Right kidney (tissue), 1 donor: Measurements from ENCODE around the gene TGFBR1.
A peak's percentile ranks its signal among the peaks of the same experiment; 100 is the strongest.

Experiments used
- DNase-seq: peaks from one replicate; pipeline ENCODE4 v3.0.0-alpha.2; 2016

The TGFBR1 gene

GRCh38 chr9:99105152-99106043 lies 485 bp downstream of the TGFBR1 start:
- peak; percentile 89 for DNase-seq

GRCh38 chr9:99106044-99106375 lies 1.1 kb downstream of the TGFBR1 start:
- no peak for DNase-seq

DNA sequence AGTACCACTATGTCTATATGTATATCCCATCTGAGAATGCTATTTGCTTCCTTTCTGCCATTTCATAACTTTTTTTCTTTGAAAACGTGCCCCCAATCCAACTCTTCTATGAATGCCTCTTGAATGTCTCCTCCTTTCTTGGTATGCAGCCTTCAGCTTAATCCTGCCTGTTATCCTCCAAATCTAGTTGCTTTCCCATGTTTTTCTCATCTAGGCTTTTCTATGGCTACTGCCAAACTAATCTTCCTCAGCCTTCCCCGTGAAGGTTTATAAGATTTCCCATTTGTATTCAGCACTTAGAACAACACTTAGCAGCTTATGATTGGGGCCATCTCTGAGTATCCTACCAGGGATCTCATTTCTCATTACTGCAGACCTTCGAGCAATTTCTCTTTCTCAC lies 2.5 kb downstream of the TGFBR1 start:
- DNase-seq: no peak

DNA sequence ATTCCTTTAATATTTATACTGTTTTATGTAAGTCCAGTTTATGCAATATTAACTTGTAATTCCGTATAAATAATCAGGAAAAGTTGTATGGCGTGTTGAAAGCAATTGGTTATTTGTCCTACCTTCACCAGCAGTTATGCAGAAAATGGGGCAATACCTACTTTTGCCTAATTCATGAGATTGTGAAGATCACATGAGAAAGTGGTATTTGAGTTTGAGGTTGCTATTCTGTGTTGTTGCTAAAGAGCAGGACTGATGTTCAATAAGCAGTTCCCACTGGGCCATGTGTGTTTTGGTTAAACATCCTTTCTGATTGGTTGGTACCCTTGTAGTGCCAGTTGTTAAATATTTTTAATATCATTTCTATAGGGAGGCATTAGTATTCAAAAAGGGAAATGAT lies 3.2 kb downstream of the TGFBR1 start:
- DNase-seq: no peak

- DNase-seq: no peak
Observed at GRCh38 chr9:99109522-99109921, 4.6 kb downstream of the TGFBR1 start.

DNA sequence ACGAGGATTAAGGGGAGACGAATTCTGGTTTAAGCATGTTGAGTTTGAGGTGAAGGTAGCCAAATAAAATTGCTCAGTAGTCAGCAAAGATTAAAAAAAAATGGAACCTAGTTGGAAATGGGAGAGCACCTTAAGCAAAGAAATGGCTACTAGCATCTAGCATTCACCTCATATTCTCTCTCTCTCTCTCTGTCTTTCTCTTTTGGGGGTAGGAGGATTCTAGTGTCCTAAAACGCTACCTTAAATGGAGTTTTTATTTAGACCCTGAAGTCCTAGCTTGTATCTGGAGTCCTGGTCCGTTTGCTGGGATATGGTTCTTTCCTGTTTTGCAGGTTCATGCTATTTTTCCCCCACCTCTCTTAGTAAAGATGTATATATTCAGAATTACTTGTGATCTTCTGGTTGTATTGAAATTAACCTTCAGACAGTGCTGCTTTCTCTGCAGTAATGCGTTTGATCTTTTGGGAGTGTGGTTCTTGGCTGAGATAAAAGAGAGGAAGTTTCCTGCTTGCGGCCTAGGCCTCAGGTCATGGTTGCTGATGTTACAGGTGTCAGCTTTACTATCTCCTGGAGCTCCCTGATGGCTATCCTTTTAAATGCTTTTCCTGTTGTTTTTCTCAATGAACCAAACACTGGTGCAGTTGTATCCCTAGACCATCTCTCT lies 8.0 kb downstream of the TGFBR1 start:
- no peak for DNase-seq

DNA sequence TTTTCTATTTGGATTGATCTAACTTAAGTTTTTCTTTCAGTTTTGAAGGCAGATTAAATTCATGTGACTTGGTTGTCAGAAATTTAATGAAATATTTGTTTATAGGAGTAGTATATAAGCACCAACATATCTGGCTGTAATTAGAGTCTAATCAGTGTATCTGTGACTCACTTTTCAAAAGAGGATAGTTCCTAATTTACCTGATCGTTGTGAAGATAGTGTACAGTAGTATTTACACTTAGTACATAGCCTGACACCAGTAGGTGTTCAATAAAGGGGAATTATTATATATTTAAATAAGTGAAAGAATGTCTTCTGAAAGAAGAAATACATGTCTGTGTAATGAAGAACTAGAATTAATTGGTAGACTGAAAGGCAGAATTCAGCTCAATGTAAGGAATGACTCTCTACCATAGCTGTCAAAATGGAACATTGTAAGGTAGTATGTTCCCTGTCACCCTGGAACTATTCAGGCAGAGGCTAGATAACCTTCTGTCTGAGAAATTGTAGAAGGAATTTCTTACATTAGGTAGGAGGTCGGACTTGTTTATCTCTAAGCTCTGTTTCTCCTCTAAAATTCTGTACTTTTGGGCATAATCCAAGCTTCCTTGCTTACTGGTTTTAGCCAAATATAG lies 8.6 kb downstream of the TGFBR1 start:
- DNase-seq: no peak

DNA sequence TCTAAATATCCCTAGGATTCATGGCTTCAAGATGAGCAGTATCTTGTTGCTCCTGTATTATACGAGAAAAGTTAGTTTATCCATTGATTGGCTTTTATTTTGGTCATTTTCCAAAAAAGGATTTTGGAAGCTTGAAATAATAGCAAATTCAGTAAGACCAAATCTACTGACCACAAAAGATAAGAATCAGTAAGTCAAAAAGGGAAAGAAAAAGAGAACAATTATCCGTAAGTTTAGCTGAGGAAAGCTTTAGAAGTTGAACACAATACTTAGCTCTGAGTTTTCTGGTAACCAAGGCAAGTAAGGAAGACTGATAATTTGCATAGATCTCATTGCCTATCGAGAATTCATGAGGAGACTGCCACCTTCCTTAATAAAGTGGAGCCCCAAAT lies 9.1 kb downstream of the TGFBR1 start:
- DNase-seq: no peak

DNA sequence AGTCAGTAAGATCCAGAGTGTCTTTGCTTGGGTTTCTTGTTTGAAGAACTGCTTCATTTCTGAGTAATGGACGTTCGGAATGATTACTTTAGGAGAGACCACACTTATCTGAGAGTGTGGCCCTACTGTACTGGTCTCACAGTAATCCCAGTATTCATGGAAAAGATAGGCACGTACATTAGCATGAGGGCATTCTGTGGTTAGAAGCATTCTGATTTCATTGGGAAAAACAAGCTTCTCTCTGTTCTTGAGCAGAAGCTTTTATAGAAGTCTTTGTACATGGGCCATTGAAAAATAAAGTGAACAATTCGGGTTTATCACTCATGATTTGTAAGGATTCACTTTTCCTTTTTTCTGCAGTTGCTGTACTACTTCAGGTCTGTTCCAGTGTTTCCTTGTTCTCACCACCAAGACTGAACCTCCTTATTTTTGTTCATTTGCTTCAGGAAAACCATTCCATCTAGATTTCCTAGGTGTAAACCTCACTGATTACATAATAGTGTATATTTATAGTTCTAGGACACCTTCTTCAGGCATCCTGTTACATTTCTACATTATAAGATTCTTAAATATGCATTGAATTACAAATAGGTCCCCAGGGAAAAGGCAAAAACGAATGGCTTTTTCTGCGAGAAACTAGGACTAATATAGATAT lies 10.1 kb downstream of the TGFBR1 start:
- no peak for DNase-seq

DNA sequence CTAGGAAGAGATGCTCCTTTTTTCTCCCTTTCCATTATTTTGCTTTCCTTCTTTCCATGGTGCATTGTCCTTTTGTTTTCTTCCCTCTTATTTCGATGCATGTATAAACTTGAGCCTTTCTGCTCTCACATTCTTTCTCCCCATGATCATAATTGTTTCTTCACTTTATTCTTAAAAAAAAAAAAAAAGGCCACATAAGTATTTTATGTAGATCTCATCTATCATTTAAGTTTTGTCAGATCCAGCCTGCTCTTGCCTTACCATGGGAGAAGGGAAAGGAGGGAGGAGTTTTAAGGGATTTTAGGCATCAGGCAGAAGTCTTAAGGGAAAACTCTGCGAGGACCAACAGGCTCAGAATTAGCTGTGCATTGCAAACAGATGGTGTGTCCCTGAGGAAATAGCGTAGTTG lies 11.1 kb downstream of the TGFBR1 start:
- DNase-seq: no peak

GRCh38 chr9:99118782-99119466 lies 14.0 kb downstream of the TGFBR1 start:
- DNase-seq: no peak

- DNase-seq: no peak
Observed at GRCh38 chr9:99119976-99120655, 15.2 kb downstream of the TGFBR1 start.

GRCh38 chr9:99121604-99122003 lies 16.7 kb downstream of the TGFBR1 start:
- DNase-seq: no peak

- DNase-seq: no peak
Observed at GRCh38 chr9:99124534-99125255, 19.8 kb downstream of the TGFBR1 start.

DNA sequence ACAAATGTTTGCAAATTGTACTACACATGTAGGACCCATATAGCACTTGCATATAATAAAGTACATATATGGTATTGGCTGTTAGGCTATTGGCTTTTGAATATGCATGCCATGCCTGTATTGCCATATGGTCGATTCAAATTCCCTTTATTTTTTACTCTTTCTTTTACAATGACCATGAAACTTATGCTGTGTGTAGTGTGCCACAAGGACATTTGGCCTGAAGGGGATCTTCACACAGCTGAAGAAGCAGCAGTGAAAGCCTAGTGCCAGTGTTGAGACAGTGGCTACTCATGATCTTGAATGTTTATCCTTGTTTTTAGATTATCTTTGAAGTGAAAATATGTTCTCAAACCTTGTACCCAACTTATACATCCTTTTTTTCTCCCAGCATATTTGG lies 20.5 kb downstream of the TGFBR1 start:
- DNase-seq: no peak

- DNase-seq: no peak
Observed at GRCh38 chr9:99126312-99126711, 21.4 kb downstream of the TGFBR1 start.

- DNase-seq: no peak
Observed at GRCh38 chr9:99127356-99128132, 22.6 kb downstream of the TGFBR1 start.

DNA sequence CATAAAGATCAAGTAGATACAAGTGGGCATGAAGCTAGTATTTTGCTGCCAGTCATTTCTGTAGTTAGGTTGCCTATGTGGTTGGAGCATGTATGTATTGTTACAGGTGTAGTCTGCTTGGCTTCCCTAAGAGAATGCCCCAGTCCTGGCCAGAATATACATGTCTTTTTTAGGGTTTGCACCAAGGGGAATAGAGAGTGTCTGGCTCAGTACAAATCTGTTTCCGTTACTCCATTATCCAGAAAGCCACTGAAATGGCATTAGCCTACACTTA lies 23.2 kb downstream of the TGFBR1 start:
- DNase-seq: no peak

- no peak for DNase-seq
Observed at GRCh38 chr9:99129091-99129490, 24.2 kb downstream of the TGFBR1 start.

- DNase-seq: no peak
Observed at GRCh38 chr9:99130069-99130468, 25.2 kb downstream of the TGFBR1 start.

DNA sequence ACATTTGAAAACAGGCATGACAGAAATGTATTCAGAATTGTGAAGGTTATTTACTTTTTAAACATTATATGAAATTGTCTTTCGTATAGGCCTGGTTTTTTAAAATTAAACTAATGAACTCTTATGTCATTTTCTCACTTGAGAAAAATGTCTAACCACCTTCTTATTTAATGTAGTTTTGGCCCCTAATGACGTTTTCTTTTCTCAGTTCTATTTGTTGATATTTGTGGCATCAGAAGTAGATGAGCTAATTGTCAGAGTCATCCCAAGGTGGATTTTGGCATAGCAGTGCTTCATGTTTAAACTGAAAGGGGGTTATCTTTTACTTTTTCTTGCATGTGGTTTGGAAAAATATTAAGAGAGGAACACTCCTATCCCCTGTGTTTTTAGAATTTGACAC lies 28.2 kb downstream of the TGFBR1 start:
- no peak for DNase-seq
